ENCODE results near the gene SOX8. TPM values are rescaled to one million over a fixed set of nuclear protein-coding genes. Genes with fewer than 3 reads are reported as not detected.

SOX8 gene
- total and polyA plus RNA-seq, 2 experiments from 2014 or later: 5.7 to 26.2 TPM

DNA sequence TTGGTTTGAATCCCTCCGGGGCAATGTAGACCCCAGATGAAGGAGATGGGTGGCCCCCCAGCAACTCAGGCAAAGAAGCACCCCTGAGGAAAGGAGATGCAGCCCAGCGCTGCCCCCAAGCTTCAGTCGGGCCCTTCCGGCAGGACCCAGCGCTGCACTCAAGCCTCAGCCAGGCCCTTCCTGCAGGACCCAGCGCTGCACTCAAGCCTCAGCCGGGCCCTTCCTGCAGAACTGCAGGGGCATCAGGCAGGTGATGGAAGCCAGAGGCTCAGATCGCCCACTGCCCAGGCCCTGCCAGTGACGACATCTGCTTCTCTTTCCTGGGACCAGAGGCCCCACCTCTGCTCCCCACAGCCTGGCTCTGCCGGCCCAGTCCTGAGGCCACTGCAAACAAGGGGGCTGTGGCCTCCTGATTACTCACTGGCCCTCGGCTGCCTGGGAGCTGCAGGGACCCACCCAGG, 7.8 kb downstream of the SOX8 start (continued):
- TF ChIP-seq NANOG (IDR thresholded peaks at IDR 0.05; ENCODE audit: borderline replicate concordance) (no peak), EZH2 (IDR thresholded peaks at IDR 0.05; ENCODE audit: low read depth, unreplicated experiment) (no peak), STAT1 (IDR thresholded peaks at IDR 0.05; ENCODE audit: unreplicated experiment) (no peak)
- TF ChIP-seq, protein P1, sequence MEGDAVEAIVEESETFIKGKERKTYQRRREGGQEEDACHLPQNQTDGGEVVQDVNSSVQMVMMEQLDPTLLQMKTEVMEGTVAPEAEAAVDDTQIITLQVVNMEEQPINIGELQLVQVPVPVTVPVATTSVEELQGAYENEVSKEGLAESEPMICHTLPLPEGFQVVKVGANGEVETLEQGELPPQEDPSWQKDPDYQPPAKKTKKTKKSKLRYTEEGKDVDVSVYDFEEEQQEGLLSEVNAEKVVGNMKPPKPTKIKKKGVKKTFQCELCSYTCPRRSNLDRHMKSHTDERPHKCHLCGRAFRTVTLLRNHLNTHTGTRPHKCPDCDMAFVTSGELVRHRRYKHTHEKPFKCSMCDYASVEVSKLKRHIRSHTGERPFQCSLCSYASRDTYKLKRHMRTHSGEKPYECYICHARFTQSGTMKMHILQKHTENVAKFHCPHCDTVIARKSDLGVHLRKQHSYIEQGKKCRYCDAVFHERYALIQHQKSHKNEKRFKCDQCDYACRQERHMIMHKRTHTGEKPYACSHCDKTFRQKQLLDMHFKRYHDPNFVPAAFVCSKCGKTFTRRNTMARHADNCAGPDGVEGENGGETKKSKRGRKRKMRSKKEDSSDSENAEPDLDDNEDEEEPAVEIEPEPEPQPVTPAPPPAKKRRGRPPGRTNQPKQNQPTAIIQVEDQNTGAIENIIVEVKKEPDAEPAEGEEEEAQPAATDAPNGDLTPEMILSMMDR (conservative IDR thresholded peaks at IDR 0.05; ENCODE audit: low read depth in 2 of 2): no peak
- TF ChIP-seq, protein P2, sequence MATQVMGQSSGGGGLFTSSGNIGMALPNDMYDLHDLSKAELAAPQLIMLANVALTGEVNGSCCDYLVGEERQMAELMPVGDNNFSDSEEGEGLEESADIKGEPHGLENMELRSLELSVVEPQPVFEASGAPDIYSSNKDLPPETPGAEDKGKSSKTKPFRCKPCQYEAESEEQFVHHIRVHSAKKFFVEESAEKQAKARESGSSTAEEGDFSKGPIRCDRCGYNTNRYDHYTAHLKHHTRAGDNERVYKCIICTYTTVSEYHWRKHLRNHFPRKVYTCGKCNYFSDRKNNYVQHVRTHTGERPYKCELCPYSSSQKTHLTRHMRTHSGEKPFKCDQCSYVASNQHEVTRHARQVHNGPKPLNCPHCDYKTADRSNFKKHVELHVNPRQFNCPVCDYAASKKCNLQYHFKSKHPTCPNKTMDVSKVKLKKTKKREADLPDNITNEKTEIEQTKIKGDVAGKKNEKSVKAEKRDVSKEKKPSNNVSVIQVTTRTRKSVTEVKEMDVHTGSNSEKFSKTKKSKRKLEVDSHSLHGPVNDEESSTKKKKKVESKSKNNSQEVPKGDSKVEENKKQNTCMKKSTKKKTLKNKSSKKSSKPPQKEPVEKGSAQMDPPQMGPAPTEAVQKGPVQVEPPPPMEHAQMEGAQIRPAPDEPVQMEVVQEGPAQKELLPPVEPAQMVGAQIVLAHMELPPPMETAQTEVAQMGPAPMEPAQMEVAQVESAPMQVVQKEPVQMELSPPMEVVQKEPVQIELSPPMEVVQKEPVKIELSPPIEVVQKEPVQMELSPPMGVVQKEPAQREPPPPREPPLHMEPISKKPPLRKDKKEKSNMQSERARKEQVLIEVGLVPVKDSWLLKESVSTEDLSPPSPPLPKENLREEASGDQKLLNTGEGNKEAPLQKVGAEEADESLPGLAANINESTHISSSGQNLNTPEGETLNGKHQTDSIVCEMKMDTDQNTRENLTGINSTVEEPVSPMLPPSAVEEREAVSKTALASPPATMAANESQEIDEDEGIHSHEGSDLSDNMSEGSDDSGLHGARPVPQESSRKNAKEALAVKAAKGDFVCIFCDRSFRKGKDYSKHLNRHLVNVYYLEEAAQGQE (IDR thresholded peaks at IDR 0.05; ENCODE audit: unreplicated experiment): no peak

DNA sequence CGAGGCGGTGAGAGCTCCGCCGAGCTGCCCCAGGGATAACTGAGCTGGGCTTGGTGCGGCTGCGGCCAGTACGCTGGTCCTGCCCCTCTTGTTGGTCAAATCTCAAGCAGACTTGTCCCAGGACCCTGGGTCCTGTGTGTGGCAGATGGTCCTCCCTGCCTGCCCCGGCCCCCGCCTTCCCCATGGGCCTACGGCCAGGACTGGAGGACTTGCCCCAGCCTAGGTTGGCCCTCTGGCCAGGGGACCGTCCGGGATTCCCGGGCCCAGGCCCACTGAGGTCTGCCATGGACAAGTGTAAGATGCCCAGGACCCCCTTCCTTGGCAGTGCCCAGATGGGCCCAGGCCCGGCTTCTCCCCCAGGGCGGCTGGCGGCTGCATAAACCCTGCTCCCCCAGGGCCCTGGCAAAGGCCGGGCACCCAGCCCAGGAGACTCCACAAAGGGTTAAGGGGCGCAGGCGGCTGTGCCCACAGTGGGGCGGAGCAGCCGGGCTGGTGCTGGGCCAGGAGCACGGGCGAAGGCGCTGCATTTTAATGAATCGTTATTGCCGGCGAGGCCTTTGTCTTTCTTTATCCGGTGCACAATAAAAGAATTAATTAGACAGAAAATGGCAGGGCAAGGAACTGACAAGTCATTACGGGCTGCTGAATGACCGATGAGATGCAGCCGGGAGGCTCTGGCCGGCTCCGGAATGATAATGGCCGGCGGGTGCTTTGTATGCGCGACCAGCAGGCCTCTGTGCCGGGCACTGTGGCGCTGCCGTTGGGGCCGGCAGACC, 9.1 kb downstream of the SOX8 start:
- Mint-ChIP-seq H3K27me3 (ENCODE audit: insufficient read depth, low read depth, poor library complexity) (no peaks in the 10 kb centered on the region), H3K27ac (no peak overlapping the region), H3K36me3 (ENCODE audit: low read depth) (peaks cover 11% of the 10 kb centered on the region; the same call in 2 of the 3 replicates), H3K4me3 (no peak overlapping the region), H3K4me1 (no peaks in the 10 kb centered on the region), H3K9me3 (peaks cover 15% of the 10 kb centered on the region; the same call in 2 of the 3 replicates)
- Histone ChIP-seq H3K9me2 (ENCODE audit: insufficient read depth) (no peaks in the 10 kb centered on the region), H3K4me3 (no peak overlapping the region), H3K4me2 (no peak overlapping the region), H3K36me3 (ENCODE audit: insufficient read depth) (no peaks in the 10 kb centered on the region), H3F3A (replicated peaks; ENCODE audit: low read depth) (no peaks in the 10 kb centered on the region), H2AFZ (no peak overlapping the region), H4K20me1 (replicated peaks; ENCODE audit: insufficient read depth) (no peaks in the 10 kb centered on the region), H3K4me1 (ENCODE audit: insufficient read depth) (no peaks in the 10 kb centered on the region), H3K27ac (ENCODE audit: low read depth) (no peak overlapping the region), H3K79me2 (replicated peaks; ENCODE audit: insufficient read depth) (no peaks in the 10 kb centered on the region), H3K27me3 (ENCODE audit: insufficient read depth) (no peaks in the 10 kb centered on the region)
- TF ChIP-seq, protein P3, sequence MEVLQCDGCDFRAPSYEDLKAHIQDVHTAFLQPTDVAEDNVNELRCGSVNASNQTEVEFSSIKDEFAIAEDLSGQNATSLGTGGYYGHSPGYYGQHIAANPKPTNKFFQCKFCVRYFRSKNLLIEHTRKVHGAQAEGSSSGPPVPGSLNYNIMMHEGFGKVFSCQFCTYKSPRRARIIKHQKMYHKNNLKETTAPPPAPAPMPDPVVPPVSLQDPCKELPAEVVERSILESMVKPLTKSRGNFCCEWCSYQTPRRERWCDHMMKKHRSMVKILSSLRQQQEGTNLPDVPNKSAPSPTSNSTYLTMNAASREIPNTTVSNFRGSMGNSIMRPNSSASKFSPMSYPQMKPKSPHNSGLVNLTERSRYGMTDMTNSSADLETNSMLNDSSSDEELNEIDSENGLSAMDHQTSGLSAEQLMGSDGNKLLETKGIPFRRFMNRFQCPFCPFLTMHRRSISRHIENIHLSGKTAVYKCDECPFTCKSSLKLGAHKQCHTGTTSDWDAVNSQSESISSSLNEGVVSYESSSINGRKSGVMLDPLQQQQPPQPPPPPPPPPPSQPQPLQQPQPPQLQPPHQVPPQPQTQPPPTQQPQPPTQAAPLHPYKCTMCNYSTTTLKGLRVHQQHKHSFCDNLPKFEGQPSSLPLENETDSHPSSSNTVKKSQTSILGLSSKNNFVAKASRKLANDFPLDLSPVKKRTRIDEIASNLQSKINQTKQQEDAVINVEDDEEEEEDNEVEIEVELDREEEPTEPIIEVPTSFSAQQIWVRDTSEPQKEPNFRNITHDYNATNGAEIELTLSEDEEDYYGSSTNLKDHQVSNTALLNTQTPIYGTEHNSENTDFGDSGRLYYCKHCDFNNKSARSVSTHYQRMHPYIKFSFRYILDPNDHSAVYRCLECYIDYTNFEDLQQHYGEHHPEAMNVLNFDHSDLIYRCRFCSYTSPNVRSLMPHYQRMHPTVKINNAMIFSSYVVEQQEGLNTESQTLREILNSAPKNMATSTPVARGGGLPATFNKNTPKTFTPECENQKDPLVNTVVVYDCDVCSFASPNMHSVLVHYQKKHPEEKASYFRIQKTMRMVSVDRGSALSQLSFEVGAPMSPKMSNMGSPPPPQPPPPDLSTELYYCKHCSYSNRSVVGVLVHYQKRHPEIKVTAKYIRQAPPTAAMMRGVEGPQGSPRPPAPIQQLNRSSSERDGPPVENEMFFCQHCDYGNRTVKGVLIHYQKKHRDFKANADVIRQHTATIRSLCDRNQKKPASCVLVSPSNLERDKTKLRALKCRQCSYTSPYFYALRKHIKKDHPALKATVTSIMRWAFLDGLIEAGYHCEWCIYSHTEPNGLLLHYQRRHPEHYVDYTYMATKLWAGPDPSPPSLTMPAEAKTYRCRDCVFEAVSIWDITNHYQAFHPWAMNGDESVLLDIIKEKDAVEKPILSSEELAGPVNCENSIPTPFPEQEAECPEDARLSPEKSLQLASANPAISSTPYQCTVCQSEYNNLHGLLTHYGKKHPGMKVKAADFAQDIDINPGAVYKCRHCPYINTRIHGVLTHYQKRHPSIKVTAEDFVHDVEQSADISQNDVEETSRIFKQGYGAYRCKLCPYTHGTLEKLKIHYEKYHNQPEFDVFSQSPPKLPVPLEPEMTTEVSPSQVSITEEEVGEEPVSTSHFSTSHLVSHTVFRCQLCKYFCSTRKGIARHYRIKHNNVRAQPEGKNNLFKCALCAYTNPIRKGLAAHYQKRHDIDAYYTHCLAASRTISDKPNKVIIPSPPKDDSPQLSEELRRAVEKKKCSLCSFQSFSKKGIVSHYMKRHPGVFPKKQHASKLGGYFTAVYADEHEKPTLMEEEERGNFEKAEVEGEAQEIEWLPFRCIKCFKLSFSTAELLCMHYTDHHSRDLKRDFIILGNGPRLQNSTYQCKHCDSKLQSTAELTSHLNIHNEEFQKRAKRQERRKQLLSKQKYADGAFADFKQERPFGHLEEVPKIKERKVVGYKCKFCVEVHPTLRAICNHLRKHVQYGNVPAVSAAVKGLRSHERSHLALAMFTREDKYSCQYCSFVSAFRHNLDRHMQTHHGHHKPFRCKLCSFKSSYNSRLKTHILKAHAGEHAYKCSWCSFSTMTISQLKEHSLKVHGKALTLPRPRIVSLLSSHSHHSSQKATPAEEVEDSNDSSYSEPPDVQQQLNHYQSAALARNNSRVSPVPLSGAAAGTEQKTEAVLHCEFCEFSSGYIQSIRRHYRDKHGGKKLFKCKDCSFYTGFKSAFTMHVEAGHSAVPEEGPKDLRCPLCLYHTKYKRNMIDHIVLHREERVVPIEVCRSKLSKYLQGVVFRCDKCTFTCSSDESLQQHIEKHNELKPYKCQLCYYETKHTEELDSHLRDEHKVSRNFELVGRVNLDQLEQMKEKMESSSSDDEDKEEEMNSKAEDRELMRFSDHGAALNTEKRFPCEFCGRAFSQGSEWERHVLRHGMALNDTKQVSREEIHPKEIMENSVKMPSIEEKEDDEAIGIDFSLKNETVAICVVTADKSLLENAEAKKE (CRISPR knock-in tag; IDR thresholded peaks at IDR 0.05): no peak
- DNase-seq (ENCODE audit: low spot score) (no peak), ATAC-seq (no peak)
